ENCODE results near the gene ROBO1. TPM values are rescaled to one million over a fixed set of nuclear protein-coding genes. Genes with fewer than 3 reads are reported as not detected.

Gene ROBO1
- total and polyA plus RNA-seq, 2 of the 13 experiments (the other 11 are each of a cell fraction or from before 2014, with no cell fraction given): 52.2 to 71.0 TPM

DNA sequence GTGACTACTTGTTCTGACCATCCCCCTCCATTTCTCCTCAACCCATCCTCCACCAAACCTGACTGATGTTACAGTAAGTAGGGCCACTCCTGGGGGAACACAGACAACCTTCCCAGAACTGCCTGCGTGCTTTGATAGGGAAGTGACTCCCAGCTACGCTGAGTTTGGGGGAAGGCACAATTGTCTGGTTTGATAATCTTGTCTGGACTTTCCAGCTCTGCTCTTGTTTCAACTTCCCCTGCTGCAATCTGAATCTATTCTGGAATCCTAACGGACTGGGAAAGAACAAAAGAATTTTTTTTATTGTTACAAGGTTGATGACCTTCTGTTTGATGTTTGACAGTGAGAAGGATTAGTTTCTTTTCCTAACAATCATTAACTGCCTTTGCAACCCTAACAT, 895.6 kb downstream of the ROBO1 start (continued):
- TF ChIP-seq, protein P1, sequence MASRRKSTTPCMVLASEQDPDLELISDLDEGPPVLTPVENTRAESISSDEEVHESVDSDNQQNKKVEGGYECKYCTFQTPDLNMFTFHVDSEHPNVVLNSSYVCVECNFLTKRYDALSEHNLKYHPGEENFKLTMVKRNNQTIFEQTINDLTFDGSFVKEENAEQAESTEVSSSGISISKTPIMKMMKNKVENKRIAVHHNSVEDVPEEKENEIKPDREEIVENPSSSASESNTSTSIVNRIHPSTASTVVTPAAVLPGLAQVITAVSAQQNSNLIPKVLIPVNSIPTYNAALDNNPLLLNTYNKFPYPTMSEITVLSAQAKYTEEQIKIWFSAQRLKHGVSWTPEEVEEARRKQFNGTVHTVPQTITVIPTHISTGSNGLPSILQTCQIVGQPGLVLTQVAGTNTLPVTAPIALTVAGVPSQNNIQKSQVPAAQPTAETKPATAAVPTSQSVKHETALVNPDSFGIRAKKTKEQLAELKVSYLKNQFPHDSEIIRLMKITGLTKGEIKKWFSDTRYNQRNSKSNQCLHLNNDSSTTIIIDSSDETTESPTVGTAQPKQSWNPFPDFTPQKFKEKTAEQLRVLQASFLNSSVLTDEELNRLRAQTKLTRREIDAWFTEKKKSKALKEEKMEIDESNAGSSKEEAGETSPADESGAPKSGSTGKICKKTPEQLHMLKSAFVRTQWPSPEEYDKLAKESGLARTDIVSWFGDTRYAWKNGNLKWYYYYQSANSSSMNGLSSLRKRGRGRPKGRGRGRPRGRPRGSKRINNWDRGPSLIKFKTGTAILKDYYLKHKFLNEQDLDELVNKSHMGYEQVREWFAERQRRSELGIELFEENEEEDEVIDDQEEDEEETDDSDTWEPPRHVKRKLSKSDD (CRISPR knock-in tag; IDR thresholded peaks at IDR 0.05; ENCODE audit: low read depth): no peak
- TF ChIP-seq NFE2L1 (CRISPR knock-in tag; IDR thresholded peaks at IDR 0.05; ENCODE audit: borderline replicate concordance) (no peak), ZFYVE20 (CRISPR knock-in tag; IDR thresholded peaks at IDR 0.05; ENCODE audit: borderline replicate concordance, low read depth) (no peak), GABPB1 (CRISPR knock-in tag; IDR thresholded peaks at IDR 0.05) (no peak), TOE1 (CRISPR knock-in tag; IDR thresholded peaks at IDR 0.05) (no peak), MAZ (IDR thresholded peaks at IDR 0.05; ENCODE audit: borderline replicate concordance, low read depth, low read length) (no peak), MAZ (CRISPR knock-in tag; IDR thresholded peaks at IDR 0.05; ENCODE audit: low read depth) (no peak), HDAC1 (CRISPR knock-in tag; IDR thresholded peaks at IDR 0.05) (no peak), MAFG (CRISPR knock-in tag; IDR thresholded peaks at IDR 0.05) (no peak), ZNF207 (IDR thresholded peaks at IDR 0.05; ENCODE audit: borderline replicate concordance) (no peak), ZNF788 (CRISPR knock-in tag; IDR thresholded peaks at IDR 0.05; ENCODE audit: borderline replicate concordance) (no peak), ZNF878 (CRISPR knock-in tag; IDR thresholded peaks at IDR 0.05) (0 out of 2 replicates have a peak, but pooled peaks have one; percentile 24), ZNF562 (CRISPR knock-in tag; IDR thresholded peaks at IDR 0.05; ENCODE audit: borderline replicate concordance) (no peak), ZNF431 (CRISPR knock-in tag; IDR thresholded peaks at IDR 0.05; ENCODE audit: borderline replicate concordance, low read depth) (no peak), TRIM24 (CRISPR knock-in tag; IDR thresholded peaks at IDR 0.05) (no peak), BORCS8-MEF2B (CRISPR knock-in tag; IDR thresholded peaks at IDR 0.05) (no peak), NFATC3 (CRISPR knock-in tag; IDR thresholded peaks at IDR 0.05) (no peak)
- TF ChIP-seq, protein P2, sequence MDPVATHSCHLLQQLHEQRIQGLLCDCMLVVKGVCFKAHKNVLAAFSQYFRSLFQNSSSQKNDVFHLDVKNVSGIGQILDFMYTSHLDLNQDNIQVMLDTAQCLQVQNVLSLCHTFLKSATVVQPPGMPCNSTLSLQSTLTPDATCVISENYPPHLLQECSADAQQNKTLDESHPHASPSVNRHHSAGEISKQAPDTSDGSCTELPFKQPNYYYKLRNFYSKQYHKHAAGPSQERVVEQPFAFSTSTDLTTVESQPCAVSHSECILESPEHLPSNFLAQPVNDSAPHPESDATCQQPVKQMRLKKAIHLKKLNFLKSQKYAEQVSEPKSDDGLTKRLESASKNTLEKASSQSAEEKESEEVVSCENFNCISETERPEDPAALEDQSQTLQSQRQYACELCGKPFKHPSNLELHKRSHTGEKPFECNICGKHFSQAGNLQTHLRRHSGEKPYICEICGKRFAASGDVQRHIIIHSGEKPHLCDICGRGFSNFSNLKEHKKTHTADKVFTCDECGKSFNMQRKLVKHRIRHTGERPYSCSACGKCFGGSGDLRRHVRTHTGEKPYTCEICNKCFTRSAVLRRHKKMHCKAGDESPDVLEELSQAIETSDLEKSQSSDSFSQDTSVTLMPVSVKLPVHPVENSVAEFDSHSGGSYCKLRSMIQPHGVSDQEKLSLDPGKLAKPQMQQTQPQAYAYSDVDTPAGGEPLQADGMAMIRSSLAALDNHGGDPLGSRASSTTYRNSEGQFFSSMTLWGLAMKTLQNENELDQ (CRISPR knock-in tag; IDR thresholded peaks at IDR 0.05; ENCODE audit: borderline replicate concordance): no peak
- TF ChIP-seq, protein P3, sequence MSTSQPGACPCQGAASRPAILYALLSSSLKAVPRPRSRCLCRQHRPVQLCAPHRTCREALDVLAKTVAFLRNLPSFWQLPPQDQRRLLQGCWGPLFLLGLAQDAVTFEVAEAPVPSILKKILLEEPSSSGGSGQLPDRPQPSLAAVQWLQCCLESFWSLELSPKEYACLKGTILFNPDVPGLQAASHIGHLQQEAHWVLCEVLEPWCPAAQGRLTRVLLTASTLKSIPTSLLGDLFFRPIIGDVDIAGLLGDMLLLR (CRISPR knock-in tag; IDR thresholded peaks at IDR 0.05): no peak
- TF ChIP-seq, protein P4, sequence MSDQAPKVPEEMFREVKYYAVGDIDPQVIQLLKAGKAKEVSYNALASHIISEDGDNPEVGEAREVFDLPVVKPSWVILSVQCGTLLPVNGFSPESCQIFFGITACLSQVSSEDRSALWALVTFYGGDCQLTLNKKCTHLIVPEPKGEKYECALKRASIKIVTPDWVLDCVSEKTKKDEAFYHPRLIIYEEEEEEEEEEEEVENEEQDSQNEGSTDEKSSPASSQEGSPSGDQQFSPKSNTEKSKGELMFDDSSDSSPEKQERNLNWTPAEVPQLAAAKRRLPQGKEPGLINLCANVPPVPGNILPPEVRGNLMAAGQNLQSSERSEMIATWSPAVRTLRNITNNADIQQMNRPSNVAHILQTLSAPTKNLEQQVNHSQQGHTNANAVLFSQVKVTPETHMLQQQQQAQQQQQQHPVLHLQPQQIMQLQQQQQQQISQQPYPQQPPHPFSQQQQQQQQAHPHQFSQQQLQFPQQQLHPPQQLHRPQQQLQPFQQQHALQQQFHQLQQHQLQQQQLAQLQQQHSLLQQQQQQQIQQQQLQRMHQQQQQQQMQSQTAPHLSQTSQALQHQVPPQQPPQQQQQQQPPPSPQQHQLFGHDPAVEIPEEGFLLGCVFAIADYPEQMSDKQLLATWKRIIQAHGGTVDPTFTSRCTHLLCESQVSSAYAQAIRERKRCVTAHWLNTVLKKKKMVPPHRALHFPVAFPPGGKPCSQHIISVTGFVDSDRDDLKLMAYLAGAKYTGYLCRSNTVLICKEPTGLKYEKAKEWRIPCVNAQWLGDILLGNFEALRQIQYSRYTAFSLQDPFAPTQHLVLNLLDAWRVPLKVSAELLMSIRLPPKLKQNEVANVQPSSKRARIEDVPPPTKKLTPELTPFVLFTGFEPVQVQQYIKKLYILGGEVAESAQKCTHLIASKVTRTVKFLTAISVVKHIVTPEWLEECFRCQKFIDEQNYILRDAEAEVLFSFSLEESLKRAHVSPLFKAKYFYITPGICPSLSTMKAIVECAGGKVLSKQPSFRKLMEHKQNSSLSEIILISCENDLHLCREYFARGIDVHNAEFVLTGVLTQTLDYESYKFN (CRISPR knock-in tag; conservative IDR thresholded peaks at IDR 0.05): peak; percentile 77; the same call in 1 of the 2 replicates
- TF ChIP-seq, protein P5, sequence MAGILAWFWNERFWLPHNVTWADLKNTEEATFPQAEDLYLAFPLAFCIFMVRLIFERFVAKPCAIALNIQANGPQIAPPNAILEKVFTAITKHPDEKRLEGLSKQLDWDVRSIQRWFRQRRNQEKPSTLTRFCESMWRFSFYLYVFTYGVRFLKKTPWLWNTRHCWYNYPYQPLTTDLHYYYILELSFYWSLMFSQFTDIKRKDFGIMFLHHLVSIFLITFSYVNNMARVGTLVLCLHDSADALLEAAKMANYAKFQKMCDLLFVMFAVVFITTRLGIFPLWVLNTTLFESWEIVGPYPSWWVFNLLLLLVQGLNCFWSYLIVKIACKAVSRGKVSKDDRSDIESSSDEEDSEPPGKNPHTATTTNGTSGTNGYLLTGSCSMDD (CRISPR knock-in tag; IDR thresholded peaks at IDR 0.05): no peak
